Lower lobe of right lung (tissue), 2 donors: ENCODE results near the gene PHF13. TPM values are rescaled to one million over a fixed set of nuclear protein-coding genes. Genes with fewer than 3 reads are reported as not detected.

ENCODE experiments used
- ATAC-seq, 2 donors: fragments of 200-7000 bp; cut with Tn5 transposase; one replicate each; pipeline ENCODE4 v1.9.1; 2020 to 2022; ENCODE audit warnings: mild to moderate bottlenecking in 2 of 2, moderate library complexity in 2 of 2
- DNase-seq: peaks from one replicate; pipeline ENCODE4 v3.0.0-alpha.2; 2020
- H3K27ac ChIP-seq: fragments of 200-600 bp; one replicate; pipeline ENCODE4 v1.8.0; 2022
- H3K27me3 ChIP-seq: fragments of 200-600 bp; one replicate; pipeline ENCODE4 v1.8.0; 2022; ENCODE audit warnings: low read depth
- H3K36me3 ChIP-seq: fragments of 200-600 bp; one replicate; pipeline ENCODE4 v1.8.0; 2022; ENCODE audit warnings: mild to moderate bottlenecking
- H3K4me1 ChIP-seq: fragments of 200-600 bp; one replicate; pipeline ENCODE4 v1.8.0; 2022
- H3K4me3 ChIP-seq: fragments of 200-600 bp; one replicate; pipeline ENCODE4 v1.8.0; 2022; ENCODE audit warnings: mild to moderate bottlenecking
- H3K9me3 ChIP-seq: fragments of 200-600 bp; one replicate; pipeline ENCODE4 v1.8.0; 2022
- CTCF ChIP-seq: fragments of 200-600 bp; IDR thresholded peaks from one replicate; pipeline ENCODE4 v1.8.0; 2022; ENCODE audit warnings: antibody characterized with exemption, mild to moderate bottlenecking
- intact Hi-C: fragments of 100-400 bp; cut with DNase I; formaldehyde crosslinking; loops from one replicate; pipeline ENCODE4 v1.11.0; 2022
- total RNA-seq: library from RNA; stranded (reverse); fragmentation: NEBNext Ultra II Directional; extraction: Animal tissue kit (Norgen Biotek cat#: 25700); gene quantifications from one replicate; pipeline ENCODE4 v1.2.1, GENCODE V29; 2021
- donor health status: DM: no; HTN: yes; CAD: no; lungs with severe emphysema.

PHF13 gene
- total RNA-seq, 1 donor from 2014 or later: 10.2 TPM

GRCh38 chr1:6651909-6652308 is 38.4 kb downstream of the PHF13 start:
- no peaks in the 10 kb centered on the region for H3K4me1 ChIP-seq
- H3K27me3 ChIP-seq: no peaks in the 10 kb centered on the region
- H3K4me3 ChIP-seq: no peak overlapping the region
- ATAC-seq (no peak), DNase-seq (no peak)
- TF ChIP-seq CTCF: no peak
- intact Hi-C loops: no loop called here
- peaks cover 51% of the 10 kb centered on the region for H3K36me3 ChIP-seq
- H3K9me3 ChIP-seq: no peaks in the 10 kb centered on the region
- no peak overlapping the region for H3K27ac ChIP-seq

GRCh38 chr1:6652986-6653385 is 39.5 kb downstream of the PHF13 start:
- ATAC-seq (no peak), DNase-seq (no peak)
- H3K4me1 ChIP-seq: no peaks in the 10 kb centered on the region
- peaks cover 51% of the 10 kb centered on the region for H3K36me3 ChIP-seq
- intact Hi-C loops: no loop called here
- H3K4me3 ChIP-seq: no peak overlapping the region
- no peak overlapping the region for H3K27ac ChIP-seq
- no peak for TF ChIP-seq CTCF
- H3K9me3 ChIP-seq: no peaks in the 10 kb centered on the region
- no peaks in the 10 kb centered on the region for H3K27me3 ChIP-seq

GRCh38 chr1:6653436-6654290 is 40.1 kb downstream of the PHF13 start:
- no peak overlapping the region for H3K4me3 ChIP-seq
- intact Hi-C loops: no loop called here
- peaks cover 51% of the 10 kb centered on the region for H3K36me3 ChIP-seq
- DNase-seq: no peak
- H3K27me3 ChIP-seq: no peaks in the 10 kb centered on the region
- no peak for TF ChIP-seq CTCF
- H3K4me1 ChIP-seq: no peaks in the 10 kb centered on the region
- no peaks in the 10 kb centered on the region for H3K9me3 ChIP-seq
- ATAC-seq: no peak
- no peak overlapping the region for H3K27ac ChIP-seq

- no peak for TF ChIP-seq CTCF
- intact Hi-C loops: no loop called here
- ATAC-seq (no peak), DNase-seq (no peak)
- Histone ChIP-seq H3K4me3 (no peak overlapping the region), H3K27me3 (no peaks in the 10 kb centered on the region), H3K27ac (no peak overlapping the region), H3K4me1 (no peaks in the 10 kb centered on the region), H3K36me3 (peaks cover 35% of the 10 kb centered on the region), H3K9me3 (no peaks in the 10 kb centered on the region)
Measured at GRCh38 chr1:6657138-6657537, 43.6 kb downstream of the PHF13 start.

GRCh38 chr1:6658359-6659060 is 45.0 kb downstream of the PHF13 start:
- no peak overlapping the region for H3K4me3 ChIP-seq
- peaks cover 21% of the 10 kb centered on the region for H3K36me3 ChIP-seq
- no peak overlapping the region for H3K27ac ChIP-seq
- ATAC-seq: no peak
- H3K9me3 ChIP-seq: no peaks in the 10 kb centered on the region
- TF ChIP-seq CTCF: no peak
- intact Hi-C loops: no loop called here
- H3K27me3 ChIP-seq: no peaks in the 10 kb centered on the region
- DNase-seq: no peak
- H3K4me1 ChIP-seq: no peaks in the 10 kb centered on the region
